HG03135 (cell line): Measurements from ENCODE around the gene SRGAP2.
"Not testable (repeated sequence)": the region's sequence is repeated elsewhere in the genome, so short reads cannot be mapped to it uniquely, and the experiment has no call there.

Source experiments
- ATAC-seq: cut with Tn5 transposase; IDR thresholded peaks from one replicate; pipeline ENCODE4 v1.9.1; 2021; ENCODE audit warnings: mild to moderate bottlenecking, moderate library complexity; ENCODE audit not compliant: unreplicated experiment

The SRGAP2 gene

DNA sequence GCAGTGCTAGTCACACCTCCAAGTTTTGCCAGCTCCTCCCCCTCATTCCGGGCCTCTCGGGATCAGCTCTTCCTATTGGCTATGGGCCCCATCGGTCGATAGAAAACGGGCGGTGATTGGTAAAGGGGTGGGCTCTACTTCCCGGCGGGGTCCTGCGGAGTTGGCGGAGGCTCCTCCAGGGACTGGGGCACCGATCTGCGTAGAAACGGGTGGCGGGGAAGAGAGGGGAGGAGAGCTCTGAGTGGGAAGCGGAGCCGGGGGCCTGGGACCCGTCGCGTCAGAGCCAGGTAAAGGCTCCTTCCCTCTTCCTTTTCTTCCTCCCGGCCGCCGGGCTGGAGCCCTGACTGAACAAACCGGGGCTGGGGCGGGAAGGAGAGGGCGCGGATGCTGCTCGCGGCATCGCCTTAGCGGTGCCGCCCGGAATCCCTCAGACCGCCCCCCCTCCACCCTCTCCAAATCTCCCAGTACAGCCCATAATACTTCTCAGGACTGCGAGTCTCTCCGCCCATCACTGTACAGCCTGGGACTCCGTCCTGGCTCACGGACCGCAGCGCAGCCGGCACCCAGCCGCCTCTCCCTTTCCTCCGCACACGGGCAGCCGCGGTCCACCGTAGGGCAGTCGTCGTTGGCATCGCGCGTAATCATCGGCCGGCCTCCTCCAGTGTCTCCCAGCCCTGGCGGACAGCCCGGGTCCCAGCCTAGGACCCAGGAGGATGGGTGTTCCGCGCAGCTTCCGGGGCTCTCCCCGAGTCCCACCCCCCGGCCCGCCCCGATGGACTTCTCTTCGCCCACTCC lies at the start of gene SRGAP2:
Gene SRGAP2 (plus strand): TSS at position 178 of the 795 bp plus-strand sequence. CDS start 2,430 bp downstream, outside the sequence.
- peak; percentile 7 for ATAC-seq

DNA sequence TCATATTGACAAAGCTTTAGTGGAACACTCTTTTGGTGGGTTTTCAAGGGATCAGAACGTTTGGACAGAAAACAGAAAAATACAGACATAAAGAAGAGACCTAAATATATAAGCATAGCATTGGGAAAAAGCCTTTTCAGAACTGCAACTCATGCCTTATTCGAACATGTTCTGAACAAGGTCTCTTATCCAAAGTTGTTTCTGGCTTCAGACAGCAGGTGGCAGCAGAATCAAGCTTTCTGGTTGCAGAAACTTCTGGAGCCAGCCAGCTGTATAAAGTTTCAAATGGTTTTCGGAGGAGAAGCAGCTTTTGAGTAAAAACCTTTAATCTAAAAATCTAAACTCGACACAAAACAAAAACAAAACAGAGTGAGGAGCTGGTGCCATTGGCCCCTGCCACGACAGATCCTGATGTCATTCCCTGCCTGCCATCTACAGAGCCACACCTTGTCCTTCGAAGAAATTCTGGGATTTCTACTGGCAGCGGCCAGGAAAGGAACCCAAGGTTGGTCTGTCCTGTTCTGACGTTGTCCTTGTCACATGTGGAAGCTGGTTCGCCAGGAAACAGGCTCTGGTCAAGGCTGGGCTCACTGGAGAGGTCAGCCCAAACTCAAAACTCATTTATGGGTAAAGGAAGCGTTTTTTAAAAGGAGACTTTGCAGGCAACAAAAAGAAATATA lies 35.9 kb upstream of the SRGAP2 start:
- ATAC-seq: not testable (repeated sequence)

DNA sequence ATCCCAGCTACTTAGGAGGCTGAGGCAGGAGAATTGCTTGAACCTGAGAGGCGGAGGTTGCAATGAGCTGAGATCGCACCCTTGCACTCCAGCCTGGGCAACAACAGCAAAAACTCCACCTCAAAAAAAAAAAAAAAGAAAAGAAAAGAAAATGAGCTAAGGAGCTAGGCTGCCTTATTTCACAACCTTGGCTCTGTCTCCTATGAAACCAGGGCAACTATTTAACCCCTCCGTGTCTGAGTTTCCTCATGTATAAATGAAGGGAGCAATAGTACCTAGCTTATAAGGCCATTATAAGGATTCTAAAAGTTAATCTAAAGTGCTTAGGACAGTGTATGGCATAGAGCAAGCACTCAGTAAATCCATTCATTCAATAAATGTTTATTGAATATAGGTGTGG lies 33.5 kb upstream of the SRGAP2 start:
- not testable (repeated sequence) for ATAC-seq

DNA sequence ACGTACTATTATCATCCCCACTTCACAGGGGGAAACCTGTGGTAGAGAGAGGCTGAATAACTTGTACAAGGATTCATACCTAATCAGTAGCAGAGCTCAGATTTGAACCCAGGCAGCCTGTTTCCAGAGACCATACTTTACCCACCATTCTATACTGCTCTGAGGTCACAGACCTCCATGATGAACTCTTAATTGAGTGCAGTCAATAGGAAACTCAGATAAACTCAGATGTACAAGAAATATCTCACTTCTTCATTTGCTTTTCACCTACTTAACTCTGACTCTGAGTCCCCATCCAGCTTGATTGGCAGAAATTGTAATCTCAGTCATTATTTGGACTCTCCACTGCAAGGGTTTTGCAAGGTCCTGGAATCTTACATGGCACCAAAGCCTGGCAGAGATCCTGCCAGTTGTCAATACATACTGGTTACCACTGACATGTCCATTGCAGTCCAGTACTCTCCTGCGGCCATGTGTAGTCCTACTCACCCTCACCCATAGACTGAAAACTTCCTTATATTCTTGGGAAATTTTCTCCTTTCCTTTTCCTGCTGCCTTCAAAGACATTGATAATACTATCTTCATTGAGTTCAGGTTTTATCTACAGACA lies 30.1 kb upstream of the SRGAP2 start:
- ATAC-seq: not testable (repeated sequence)

DNA sequence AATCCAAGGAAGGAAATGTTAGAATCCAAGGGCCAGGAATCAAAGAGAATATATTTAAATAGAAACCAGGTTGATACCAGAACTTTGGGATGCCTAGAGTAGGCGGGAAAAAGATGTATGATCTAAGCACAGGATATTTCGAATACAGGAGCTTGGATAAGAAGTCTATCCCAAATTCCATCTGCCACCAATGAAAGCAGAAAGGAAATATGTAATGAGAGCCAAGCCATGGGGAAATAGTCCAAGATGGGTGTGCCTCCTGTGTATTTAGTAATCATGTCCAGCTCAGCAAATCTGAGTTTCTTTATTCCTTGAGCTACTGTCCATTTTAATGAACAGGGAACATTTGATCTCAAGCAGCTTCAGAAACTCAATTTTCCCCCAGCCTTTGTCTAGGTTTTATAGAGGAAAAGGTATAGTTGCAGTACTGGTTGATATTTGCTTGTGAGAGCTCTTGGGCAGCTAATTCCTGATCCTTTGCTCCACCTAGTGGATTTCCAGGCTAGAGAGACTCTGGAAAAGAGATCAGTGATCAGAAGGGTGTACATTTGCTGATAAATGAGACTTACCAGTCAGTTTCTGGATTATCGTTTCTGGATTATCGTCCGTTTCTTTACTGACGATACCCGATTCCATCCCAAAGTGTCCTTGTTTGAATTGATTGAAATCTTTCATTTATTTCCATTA lies 29.0 kb upstream of the SRGAP2 start:
- not testable (repeated sequence) for ATAC-seq

DNA sequence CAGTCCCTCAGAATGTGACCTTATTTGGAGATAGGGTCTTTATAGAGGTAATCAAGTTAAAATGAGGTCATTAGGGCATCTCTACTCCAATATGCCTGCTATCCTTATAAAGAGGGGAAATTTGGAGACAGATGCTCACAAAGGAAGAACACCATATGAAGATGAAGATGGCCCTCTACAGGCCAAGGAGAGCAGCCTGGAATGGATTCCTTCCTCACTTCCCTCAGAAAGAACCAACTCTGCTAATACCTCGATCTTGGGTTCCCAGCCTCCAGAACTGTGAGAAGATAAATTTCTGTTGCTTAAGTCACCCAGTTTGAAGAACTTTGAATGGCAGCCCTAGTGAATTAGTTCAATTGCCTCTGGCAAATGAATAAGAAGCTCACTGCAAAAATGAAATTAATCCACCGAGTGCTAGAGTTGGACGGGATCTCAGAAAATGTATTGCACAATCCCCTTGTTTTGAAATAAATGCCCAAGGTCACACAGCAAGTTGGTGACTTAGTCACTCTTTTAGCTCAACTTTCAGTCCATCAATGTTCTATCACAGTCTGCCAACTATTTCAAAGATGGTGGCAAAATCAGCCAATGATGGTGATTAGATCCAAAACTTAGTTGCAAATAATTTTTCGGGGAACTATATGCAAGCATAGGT lies 27.8 kb upstream of the SRGAP2 start:
- ATAC-seq: not testable (repeated sequence)

DNA sequence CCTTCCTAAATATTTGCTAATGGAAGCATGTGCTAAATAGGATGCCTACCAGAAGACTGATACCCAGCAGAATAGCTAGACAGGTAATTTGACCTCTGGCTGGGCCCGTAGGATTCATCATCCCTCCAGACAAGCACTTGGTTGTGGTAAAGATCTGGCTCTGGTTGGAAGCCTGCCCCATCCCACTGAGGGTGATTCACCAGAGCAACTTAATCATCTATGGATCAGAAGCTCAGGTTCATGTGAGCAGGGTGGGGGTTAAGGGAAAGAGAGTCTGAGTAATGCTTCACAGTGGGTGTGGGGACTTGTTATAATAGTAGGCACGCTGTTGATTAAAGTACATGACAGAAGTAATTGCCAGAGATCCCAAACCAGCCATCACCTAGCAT lies 27.2 kb upstream of the SRGAP2 start:
- not testable (repeated sequence) for ATAC-seq

DNA sequence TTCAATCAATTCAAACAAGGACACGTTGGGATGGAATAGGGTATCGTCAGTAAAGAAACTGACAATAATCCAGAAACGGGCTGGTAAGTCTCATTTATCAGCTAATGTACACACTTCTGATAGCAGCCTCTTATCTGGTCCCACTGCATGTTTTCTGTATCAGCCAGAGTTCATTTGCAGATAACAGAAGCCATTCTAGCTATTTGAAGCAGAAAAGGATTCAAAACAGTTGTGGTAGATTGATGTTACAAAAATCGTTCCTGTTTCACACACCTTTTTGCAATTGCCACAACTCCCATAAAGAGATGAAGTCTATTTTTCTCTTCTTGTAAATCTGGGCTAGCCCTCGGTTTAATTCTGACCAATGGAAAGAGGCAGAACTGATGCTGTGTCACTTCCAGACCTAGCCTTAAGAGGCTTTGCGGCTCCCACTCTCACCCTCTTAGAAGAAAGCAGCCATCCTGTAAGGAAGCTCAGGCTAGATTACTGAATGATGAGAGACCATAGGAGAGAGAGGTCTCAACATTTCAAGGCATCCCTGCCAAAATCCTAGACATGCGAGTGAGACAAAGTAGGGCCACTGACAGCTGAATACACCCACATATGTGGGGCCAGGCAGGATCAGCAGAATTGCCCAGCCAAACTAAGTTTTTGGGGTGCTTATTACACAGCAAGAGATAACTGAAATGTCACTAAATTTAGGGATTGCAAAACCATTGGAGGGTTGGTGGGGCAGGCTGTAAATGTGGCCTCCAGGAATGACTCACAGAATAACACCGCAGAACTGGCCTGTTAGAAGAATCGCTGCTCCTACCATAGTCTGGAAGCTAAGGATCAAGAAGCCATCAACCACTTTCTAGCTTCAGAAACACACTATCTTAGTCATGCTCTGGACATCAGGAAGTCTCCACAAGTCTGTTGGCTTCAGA lies 25.0 kb upstream of the SRGAP2 start:
- not testable (repeated sequence) for ATAC-seq

DNA sequence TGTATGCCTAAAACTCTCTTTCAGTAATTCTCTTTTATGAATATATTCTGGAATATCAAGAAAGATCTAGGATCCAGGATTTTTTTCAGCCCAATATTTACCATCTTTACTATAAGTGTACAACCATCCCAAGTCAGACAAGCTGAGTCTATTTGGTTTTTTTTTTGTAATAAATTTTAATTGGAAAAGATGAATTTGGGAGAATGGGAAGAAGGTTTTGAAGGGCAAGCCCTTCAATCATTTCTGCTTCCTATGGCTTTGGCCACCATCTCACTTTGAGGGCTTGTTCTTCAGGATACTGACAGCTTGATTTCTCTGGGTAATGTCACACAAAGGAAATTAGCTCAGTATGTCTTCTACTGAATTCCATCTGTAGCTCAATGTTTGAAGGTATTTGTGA lies 23.7 kb upstream of the SRGAP2 start:
- not testable (repeated sequence) for ATAC-seq

DNA sequence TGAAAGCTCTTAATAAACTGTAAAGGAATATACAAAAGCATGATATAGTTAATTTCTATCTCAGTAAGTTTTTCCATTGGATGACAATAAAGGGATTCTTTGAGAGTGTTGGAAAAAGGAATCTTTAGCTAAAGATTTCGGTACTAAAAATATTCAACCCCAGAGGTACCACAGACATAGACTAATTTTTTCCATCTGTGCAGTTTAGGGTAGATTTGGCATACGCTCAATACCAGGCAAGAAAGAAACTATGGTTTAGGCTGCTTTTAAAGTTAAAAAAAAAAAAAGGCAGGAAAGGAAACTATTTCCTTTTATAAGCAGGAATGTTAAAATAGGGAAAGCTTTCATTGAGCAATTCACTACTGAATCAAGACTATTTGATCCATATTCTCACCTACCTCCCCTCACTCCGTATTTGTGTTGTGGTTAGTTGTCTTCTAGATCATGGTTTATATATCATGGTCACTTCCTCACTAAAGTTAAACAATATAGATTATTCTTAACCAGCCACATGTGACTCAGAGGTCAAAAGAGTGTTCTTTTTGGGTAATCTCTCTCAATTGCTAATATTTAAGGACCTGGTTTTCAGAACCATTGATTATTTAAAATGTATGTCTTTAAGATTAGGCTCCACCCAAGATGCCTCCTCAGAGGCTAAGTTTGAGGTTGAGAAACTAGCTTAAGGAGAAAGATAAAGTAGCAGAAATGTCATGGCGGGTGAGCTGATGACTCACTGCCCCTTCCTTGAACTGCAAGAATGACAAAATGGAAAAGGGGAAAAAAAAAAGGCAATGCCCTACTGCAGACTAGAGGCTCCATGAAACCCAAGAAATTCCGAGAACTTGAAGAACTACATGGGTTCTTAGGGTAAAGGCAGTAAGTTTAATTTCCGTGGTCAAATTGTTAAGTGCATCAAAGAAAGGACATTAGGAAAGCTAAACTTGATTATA lies 20.7 kb upstream of the SRGAP2 start:
- not testable (repeated sequence) for ATAC-seq

DNA sequence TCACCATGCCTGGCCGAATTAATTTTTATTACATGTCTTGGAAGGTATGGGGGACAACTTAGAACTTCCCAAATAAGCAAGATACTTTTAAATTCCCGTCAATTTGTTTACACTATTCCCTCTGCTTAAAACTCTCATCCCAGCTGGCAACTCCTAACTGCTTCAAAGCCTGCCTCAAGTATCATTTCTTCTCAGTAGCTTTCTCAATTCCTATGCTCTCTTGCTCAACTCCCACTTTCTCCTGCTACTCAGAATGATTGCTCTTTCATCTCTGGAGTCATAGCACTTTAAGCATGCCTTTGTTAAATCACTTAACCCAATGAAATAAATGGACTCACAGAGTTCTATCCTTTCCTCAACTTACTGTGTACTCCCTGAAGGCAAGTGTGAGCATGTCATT lies 19.6 kb upstream of the SRGAP2 start:
- not testable (repeated sequence) for ATAC-seq

DNA sequence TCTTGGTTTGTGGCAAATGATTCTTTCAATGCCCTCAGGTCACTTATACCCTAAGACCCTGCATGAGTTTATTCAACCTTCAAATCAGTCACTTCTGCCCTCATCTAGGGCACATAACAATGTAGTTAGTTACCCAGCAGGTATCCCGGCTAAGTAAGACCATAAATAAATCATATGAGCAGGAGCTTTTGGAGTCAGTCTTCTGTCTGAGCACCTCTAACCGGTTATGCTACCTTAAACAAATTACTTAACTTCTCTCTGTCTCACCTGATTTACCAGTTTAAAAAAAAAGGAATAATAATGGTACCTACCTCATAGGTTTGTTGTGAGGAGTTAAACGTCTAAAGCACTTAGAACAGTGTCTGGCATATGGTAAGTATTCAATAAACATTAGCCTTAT lies 17.6 kb upstream of the SRGAP2 start:
- not testable (repeated sequence) for ATAC-seq

DNA sequence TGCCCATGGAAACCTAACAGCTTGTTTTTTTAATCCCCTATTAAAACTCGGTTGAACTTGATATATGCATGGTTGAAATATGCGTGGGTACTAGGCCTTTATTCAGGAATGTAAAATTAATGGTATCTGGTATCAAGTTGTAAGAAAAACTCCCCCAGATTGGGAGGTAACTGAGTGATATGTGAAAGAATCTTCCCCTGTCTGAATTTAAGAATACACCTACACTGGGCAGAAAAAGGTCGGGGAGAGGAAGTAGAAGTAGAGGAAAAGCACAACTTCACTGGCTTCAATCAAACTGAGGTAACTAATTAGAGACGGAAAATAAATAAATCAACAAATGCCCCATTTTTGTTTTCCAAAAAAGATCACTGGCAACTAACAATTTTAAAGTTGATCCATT lies 16.5 kb upstream of the SRGAP2 start:
- ATAC-seq: not testable (repeated sequence)

DNA sequence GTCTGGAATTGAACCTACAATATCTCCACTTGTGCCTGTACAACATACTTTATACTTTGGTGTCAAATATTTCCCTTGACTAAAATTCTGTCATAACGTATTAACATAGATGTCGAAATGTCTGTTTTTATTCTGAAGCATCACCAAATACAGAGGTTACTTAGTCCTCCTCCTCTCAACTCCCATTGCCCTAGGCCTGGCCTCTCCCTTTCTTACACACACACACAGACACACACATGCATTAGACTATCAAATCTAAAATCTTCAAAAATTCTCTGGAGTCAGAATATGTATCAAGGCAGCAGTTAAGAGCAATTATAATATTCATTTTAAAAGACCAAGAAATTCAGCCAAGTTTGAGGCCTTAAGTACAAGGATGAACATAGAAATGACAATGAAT lies 8.2 kb upstream of the SRGAP2 start:
- ATAC-seq: not testable (repeated sequence)

DNA sequence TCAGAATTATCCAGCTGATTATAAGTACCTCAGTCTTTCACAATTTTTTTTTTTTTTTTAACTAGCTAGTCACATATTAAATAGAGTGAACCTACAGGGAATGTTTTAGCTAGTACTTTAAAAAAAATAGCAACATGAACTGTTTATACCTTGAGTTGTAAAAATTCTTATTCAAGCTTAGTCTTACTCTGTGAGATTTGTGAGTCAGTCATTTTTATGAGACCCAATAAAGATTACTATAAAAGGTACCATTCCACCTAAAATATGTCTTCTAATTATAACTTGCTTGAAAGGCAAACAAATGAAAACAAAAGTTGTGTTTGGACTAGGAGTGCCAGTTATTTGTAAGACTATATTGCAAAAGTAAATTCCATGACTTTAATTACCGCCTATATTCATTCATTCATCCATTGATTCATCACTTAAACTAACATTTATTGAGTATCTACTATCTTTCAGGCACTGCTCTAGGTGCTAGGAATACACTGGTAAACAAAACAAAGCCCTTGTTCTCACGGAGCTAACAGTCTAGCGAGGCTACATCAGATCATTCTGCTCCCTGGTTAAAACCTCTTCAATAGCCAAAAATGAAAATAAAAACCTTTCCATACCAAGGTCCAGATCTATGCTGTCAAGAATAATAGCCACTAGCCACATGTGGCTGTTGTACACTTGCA lies 6.5 kb upstream of the SRGAP2 start:
- ATAC-seq: not testable (repeated sequence)

DNA sequence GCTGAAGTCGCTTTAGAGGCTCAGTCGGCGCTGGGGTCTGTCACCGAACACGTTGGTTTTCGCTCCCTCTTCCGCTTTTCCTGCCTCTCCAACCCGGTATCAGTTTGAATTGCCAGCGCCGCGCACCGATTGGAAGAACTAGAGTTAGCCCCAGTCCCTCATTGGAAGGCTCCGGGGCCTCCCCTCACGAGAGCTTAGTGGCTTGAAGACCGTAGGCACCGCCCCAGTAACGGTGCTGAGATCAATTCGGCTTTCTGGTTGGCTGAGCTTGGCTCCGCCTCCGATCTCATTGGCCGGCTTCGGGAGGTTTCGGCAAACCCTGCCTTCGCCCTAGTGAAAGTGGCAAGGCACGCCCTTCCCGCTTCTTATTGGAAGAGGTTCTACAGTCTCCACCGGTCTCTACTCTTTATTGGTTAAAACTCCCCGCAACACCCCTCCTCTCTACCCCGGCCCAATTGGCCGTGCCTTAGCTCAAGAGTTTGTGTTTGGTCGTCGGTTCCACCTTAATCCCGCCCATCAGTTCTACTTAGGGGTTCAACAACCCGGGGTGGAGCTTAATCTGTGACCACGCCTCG lies 465 bp upstream of the SRGAP2 start, which contains the start of gene FAM72A:
Gene FAM72A (minus strand): TSS at position 51 of the 575 bp plus-strand sequence. CDS start 814 bp downstream, outside the sequence.
- peak; percentile 88 for ATAC-seq

DNA sequence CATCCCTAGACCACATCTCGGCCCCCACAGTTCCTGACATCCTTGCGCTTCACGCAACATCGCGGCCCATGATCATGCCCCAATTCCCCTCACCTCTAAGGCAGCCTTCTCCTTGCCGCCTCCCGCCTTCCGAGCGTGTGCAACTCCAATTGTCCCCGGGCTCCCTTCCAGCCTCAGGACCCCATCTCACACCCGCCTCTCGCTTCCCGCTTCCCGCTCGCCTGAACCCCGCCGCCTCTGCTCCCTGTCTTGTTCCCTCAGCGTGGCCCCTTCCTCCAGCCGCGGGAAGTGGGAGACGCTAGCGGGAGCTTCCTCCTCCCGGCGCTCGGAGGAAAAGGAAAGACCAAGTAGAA lies 794 bp downstream of the SRGAP2 start:
- not testable (repeated sequence) for ATAC-seq
